HS-5 (cell line): ENCODE results near the gene C20orf96.
A peak's percentile ranks its signal among the peaks of the same experiment; 100 is the strongest.
"Not testable (repeated sequence)": the region's sequence is repeated elsewhere in the genome, so short reads cannot be mapped to it uniquely, and the experiment has no call there.

Experiments
- DNase-seq: peaks from one replicate; pipeline ENCODE4 v3.0.0-alpha.2; 2012; ENCODE audit warnings: low read depth

The C20orf96 gene

DNA sequence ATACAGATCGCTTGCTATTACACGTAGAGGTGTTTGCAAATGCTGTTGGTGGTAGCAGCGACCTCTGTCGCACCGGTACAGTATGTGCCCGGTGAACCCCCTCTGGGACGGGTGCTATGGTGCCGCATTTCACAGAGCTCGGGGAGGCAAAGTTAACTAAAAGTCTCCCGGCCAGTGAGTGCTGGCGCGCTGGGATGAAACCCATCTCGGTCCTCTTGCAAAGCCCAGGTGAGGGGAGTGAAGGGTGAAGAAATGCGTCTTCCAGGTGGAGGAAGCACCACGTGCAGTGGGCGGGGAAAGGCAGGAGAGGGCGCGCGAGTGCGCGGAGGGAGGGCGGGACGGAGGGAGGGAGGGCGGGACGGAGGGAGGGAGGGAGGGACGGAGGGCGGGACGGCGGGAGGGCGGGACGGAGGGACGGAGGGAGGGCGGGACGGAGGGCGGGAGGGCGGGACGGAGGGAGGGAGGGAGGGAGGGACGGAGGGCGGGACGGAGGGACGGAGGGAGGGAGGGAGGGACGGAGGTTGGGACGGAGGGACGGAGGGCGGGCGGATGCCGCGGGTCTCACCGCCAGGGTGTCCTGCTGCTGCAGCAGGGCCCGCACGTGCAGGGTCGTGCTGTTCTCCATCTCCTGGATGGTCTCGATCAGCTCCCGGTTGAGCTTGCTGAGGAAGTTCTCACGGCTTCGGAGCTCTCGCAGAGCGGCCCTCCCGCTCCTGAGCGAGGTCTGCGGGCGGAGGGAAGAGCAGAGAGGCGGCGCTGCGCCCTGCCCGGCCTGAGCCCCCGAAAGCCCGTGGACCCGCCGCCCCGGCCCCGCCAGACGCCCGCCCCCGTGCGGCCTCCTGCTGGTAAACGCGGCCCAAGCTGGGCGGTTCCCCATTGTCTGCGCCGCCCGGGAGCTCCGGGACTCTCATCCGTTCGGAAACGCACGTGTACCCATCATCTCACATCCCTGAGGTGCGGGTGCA lies 11.7 kb downstream of the C20orf96 start:
- no peak for DNase-seq

DNA sequence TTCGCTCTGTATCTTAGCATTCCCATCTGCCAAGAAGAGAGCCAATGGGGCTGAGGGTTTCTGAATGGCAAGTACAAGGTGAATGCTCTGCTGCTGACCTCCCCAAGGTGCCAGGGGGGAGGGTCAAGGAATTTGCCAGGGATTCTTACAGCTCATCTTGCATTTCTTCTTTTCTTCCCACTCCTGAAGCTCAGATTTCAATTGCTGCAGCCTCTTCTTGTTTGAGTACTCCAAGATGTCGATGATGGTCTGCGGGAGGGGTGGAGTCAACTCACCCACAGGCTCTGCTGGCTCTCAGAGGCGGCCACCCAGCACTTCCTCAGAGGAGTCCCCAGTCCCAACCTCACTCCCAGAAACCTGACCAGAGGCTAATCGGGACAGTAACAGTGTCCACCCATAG lies 12.4 kb downstream of the C20orf96 start:
- no peak for DNase-seq

DNA sequence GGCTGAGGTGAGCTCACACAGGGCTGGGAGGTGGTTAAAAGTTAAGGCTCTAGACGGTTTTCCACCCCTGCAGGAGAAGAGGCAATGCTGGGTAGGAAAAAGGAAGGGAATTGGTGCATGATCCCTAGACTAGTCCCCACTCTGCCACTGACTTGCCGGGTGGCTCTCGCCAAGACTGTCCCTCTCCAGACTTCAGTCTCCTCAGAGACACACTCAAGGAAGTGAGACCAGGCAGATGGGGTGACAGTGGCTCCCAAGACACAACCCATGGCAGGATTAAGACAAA lies 13.1 kb downstream of the C20orf96 start:
- DNase-seq: no peak

- no peak for DNase-seq
Observed at GRCh38 chr20:276620-277495, 13.7 kb downstream of the C20orf96 start.

DNA sequence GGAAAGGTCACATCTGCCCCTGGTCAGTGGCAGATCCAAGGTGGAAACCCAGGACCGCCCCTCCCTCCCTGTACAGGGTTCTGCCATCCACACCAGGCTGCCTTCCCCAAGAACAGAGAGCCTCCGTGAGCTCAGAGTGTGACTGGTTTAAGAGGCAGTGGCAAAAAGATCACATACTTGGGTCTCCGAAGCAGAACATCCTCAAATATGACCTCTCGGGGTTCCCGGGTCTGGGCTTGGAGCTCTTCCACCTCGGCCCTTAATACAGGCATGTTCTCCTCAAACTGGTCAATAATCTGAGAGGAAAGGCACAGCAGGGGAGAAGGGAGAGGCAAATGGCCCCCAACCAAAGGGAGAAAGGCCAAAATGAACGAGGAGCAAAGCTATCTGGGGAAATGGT lies 14.8 kb downstream of the C20orf96 start:
- DNase-seq: no peak

DNA sequence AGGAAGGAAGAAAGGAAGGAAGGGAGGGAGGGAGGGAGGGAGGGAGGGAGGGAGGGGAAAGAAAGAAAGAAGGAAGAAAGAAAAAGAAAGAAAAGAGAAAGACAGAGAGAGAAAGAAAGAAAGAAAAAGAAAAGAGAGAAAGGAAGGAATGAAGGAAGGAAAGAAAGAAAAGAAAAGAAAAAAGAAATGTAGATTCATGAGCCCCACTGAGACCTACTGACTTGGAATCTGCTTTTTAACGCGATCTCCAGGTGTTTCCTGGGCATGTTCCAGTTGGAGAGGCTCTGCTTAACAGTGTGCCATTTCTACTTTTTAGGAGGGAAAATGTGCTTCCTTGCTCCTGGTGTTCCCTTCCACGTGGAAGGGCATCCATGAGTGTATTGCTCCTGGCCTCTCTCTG lies 16.7 kb downstream of the C20orf96 start:
- DNase-seq: no peak

DNA sequence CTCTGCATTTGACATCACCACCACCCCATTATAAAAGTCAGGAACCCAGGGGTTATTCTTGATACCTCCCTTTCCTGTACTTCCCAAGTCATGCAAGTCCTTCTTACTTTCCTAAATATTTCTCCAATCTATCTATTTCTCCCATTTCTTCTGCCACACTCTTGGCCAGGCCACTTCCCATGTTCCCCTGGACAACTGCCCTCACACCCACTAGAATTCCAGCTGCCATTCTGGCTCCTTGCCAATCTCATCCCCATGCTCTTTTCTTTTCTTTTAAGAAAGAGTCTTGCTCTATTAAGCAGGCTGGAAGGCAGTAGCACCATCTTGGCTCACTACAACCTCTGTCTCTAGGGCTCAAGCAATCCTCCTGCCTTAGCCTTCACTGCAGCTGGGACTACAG lies 17.8 kb downstream of the C20orf96 start:
- DNase-seq: no peak

- DNase-seq: no peak
Observed at GRCh38 chr20:271528-271927, 19.0 kb downstream of the C20orf96 start.

DNA sequence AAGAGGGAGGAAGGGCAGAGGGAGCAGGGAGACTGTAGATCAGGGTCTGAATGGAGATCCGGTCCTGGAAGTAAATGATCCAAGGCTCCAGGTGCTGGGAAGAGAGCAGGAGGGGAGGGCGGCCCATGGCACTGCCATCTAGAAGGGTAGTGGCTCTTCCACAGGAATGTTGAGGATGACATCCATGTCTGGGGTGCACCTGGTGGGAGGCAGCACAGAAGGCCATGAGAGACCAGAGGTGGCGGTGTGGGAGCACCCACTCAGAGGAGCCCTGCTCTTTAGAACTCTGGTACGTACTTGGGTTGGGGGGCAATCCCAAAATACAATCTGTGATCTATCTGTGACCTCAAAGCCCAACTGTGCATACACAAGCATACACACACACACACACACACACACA lies 19.5 kb downstream of the C20orf96 start:
- no peak for DNase-seq

DNA sequence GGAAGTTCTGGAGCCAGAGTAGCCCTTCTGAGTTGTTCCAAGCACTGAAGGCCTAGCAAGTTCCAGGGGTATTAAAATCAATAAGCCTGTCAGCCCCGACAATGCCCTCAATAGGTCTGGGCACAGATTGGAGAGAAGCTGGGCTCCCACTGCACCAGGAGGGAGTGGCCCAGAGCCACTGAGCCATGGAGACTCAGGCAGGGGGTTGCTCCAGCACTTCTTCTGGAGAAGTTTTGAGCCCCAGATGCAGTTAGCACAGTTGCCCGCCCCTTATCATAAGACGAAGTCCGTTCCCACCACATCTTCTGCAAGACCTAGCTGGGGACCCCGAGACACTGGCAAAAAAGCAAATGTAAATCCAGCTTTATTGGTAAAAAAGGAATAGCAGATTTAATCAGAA lies 20.0 kb downstream of the C20orf96 start:
- no peak for DNase-seq

DNA sequence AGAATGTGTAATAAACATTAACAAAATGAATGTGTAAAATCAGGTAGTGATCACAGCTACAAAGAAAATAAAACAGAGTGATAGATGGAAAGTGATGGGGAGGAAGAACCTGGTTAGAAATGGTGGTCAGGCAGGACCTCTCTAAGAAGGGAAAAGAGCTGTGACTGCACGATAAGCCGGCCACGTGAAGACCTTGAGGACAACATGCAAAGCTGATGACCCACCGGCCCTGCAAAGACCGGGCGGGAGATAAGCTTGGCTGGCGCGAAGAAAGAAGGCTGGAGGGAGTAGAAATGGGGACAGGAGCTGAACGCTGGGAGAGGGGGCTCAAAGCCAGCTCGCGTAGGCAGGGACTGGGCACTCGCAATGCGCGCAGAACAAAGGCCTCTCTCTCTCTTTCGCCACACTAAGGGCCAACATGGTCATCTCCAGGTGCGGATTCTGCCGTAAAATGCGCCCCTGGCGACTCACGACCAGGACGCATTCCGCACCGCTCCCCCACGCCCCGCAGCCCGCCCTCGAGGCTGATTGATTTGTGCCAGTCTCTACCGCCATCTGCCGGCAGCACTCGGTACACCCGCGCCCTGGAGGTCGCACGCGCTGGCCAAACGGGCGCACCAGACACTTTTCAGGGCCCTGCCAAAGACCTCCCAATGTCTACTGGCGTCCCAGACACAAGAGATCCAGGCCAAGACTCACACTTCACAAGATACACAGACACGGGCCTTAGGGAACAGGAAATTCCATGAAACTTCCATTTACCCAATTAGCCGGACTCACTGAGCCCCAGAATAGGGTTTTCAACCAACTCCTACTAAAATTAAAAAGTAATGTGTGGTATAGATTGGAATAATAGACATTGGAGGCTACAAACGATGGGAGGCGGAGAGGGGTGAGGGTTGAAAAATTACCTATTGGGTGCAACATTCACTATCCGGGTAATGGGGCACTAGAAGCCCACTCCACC lies 23.7 kb downstream of the C20orf96 start:
- DNase-seq: peak; percentile 37

DNA sequence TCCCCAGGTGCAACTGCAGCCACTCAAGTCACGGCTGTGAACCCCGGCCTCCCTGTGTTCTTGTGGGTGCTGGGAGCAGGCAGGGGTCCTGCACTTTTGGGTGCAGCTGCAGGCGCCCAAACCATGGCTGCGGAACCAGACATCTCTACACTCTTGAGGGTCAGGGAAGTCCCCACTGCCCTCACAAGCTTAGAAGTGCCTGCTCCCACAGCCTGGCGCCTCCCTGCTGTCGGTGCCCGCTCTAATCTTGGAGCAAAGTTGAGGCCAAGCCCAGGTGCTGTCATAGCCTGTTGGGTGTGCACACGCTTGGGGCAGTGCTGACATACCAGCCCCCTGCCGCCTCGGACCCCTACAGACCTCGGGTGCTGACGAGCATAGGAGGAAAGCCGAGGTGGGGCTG lies 26.8 kb downstream of the C20orf96 start:
- DNase-seq: no peak

DNA sequence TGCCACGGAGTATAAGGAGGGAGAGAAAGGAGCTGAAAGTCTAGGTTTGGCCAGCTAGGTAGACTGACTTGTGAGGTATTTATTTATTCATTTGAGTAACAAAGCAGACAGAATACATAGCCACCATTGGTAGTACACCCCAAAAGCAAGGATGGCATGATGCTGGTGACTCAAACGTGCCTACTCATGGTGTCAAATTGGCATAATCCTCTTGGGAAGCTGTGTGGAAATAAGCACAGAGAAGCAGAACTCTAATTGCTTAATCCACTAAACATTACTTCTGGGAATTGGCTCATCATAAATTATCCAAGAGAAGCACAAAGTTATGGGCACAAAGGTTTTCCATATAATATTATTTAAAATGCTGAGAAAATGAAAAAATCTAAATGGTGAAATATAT lies 30.6 kb downstream of the C20orf96 start:
- no peak for DNase-seq

DNA sequence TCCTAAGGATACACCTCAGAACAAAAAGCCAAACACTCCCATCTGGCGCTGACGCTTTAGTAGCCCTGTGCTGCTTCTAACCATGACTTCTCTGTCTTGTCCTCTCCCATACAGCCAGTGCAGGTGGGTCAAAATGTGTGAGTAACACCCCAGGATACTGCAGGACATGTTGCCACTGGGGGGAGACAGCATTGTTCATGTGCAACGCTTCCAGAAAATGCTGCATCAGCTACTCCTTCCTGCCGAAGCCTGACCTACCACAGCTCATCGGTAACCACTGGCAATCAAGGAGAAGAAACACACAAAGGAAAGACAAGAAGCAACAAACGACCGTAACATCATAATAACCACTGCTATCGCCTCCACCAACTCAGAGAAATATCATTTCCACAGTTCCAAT lies 31.6 kb downstream of the C20orf96 start:
- DNase-seq: no peak

GRCh38 chr20:258269-258858 lies 32.2 kb downstream of the C20orf96 start:
- no peak for DNase-seq

DNA sequence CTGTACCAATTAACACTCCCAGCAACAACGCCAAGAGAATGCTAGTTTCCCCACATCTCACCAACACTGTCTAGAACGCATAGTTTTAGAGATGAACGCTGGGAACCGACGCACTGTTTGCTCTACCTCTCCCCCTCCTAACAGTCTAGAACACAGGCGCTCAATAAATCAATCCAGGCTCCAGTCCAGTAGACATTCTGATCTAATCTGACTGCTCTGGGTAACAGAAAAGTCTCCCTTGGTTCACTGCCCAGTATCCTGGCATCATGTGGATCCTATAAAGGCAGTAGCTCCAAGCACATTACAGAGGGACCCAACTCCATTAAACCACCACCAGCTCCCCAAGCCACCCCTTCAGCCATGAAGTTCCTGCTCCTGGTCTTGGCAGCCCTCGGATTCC lies 33.1 kb downstream of the C20orf96 start, which contains the start of gene DEFB132:
TSS of gene DEFB132 (plus strand) at position 306 of the 400 bp plus-strand sequence. CDS start at position 361, 55 bp downstream.
- DNase-seq: no peak

- DNase-seq: not testable (repeated sequence)
Observed at GRCh38 chr20:253447-253846, 37.1 kb downstream of the C20orf96 start.

GRCh38 chr20:252801-253200 lies 37.7 kb downstream of the C20orf96 start:
- DNase-seq: no peak

GRCh38 chr20:251354-251753 lies 39.2 kb downstream of the C20orf96 start:
- DNase-seq: no peak

- DNase-seq: no peak
Observed at GRCh38 chr20:242905-243304, 47.6 kb downstream of the C20orf96 start.

DNA sequence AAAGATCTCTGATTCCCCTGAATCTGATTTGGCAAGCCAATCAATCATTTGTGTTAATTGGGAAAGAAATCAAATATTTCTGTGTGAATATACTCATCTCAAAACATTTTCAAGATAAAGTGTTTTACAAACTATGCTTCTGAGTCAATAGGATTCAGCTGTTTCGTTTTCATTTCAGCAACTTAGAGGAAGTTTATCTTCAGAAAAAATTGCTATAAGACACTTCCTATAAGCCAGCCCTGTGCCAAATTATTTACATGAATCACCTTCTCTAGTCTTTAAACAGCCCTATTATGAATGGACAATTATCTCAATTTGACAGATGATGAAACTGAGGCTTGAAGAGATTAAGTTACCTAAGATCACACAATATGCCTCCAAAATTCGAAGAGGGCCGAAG lies 52.6 kb downstream of the C20orf96 start:
- DNase-seq: no peak

- no peak for DNase-seq
Observed at GRCh38 chr20:237489-237888, 53.1 kb downstream of the C20orf96 start.
